T-helper 1 cell treated with Interleukin-12 subunit alpha and Interleukin-12 subunit beta and Interleukin-4 antibody, amounts not matched to agents 30 μg/mL and 1 μg/mL, for 36 hours (primary cell): ENCODE measurements around the gene CARD10.

Experiments used
- H3K27ac Mint-ChIP-seq: one replicate; pipeline ENCODE4 v1.8.0; 2021; ENCODE audit warnings: mild to moderate bottlenecking, mixed read lengths
- H3K27me3 Mint-ChIP-seq: one replicate; pipeline ENCODE4 v1.8.0; 2021; ENCODE audit warnings: low read depth, mixed read lengths
- H3K36me3 Mint-ChIP-seq: one replicate; pipeline ENCODE4 v1.8.0; 2021; ENCODE audit warnings: low read depth, mixed read lengths
- H3K4me1 Mint-ChIP-seq: one replicate; pipeline ENCODE4 v1.8.0; 2021; ENCODE audit warnings: low read depth, mixed read lengths
- H3K4me3 Mint-ChIP-seq: one replicate; pipeline ENCODE4 v1.8.0; 2021; ENCODE audit warnings: mild to moderate bottlenecking, moderate library complexity, mixed read lengths
- H3K9me3 Mint-ChIP-seq: one replicate; pipeline ENCODE4 v1.8.0; 2021; ENCODE audit warnings: mixed read lengths

CARD10 gene

GRCh38 chr22:37508431-37508992, 10.7 kb downstream of the CARD10 start:
- Mint-ChIP-seq H3K27me3 (peaks cover 4% of the 10 kb centered on the region), H3K4me3 (no peak overlapping the region), H3K27ac (no peak overlapping the region), H3K9me3 (no peaks in the 10 kb centered on the region), H3K36me3 (no peaks in the 10 kb centered on the region), H3K4me1 (no peaks in the 10 kb centered on the region)

GRCh38 chr22:37507731-37508130, 11.5 kb downstream of the CARD10 start:
- Mint-ChIP-seq H3K4me3 (no peak overlapping the region), H3K9me3 (no peaks in the 10 kb centered on the region), H3K27ac (no peak overlapping the region), H3K27me3 (peaks cover 4% of the 10 kb centered on the region), H3K36me3 (no peaks in the 10 kb centered on the region), H3K4me1 (no peaks in the 10 kb centered on the region)

- Mint-ChIP-seq H3K27me3 (no peaks in the 10 kb centered on the region), H3K36me3 (no peaks in the 10 kb centered on the region), H3K9me3 (no peaks in the 10 kb centered on the region), H3K27ac (no peak overlapping the region), H3K4me3 (no peak overlapping the region), H3K4me1 (peaks cover 8% of the 10 kb centered on the region)
Measured at GRCh38 chr22:37505989-37506388, 13.2 kb downstream of the CARD10 start.

GRCh38 chr22:37505565-37505964, 13.7 kb downstream of the CARD10 start:
- no peak overlapping the region for H3K27ac Mint-ChIP-seq
- no peaks in the 10 kb centered on the region for H3K9me3 Mint-ChIP-seq
- H3K4me1 Mint-ChIP-seq = peaks cover 10% of the 10 kb centered on the region
- H3K4me3 Mint-ChIP-seq = no peak overlapping the region
- no peaks in the 10 kb centered on the region for H3K36me3 Mint-ChIP-seq
- H3K27me3 Mint-ChIP-seq = no peaks in the 10 kb centered on the region

GRCh38 chr22:37504964-37505363, 14.3 kb downstream of the CARD10 start:
- Mint-ChIP-seq H3K4me3 (no peak overlapping the region), H3K36me3 (no peaks in the 10 kb centered on the region), H3K27ac (no peak overlapping the region), H3K9me3 (no peaks in the 10 kb centered on the region), H3K4me1 (peaks cover 10% of the 10 kb centered on the region), H3K27me3 (no peaks in the 10 kb centered on the region)

- H3K36me3 Mint-ChIP-seq = no peaks in the 10 kb centered on the region
- no peak overlapping the region for H3K4me3 Mint-ChIP-seq
- H3K4me1 Mint-ChIP-seq = peaks cover 10% of the 10 kb centered on the region
- H3K27ac Mint-ChIP-seq = no peak overlapping the region
- H3K9me3 Mint-ChIP-seq = no peaks in the 10 kb centered on the region
- peaks cover 3% of the 10 kb centered on the region for H3K27me3 Mint-ChIP-seq
Measured at GRCh38 chr22:37503850-37504249, 15.4 kb downstream of the CARD10 start.

GRCh38 chr22:37503183-37503683, 16.0 kb downstream of the CARD10 start:
- Mint-ChIP-seq H3K27ac (no peak overlapping the region), H3K27me3 (peaks cover 3% of the 10 kb centered on the region), H3K4me1 (peaks cover 10% of the 10 kb centered on the region), H3K9me3 (no peaks in the 10 kb centered on the region), H3K36me3 (no peaks in the 10 kb centered on the region), H3K4me3 (no peak overlapping the region)

- Mint-ChIP-seq H3K27ac (no peak overlapping the region), H3K27me3 (peaks cover 3% of the 10 kb centered on the region), H3K36me3 (no peaks in the 10 kb centered on the region), H3K9me3 (no peaks in the 10 kb centered on the region), H3K4me1 (peaks cover 13% of the 10 kb centered on the region), H3K4me3 (no peak overlapping the region)
Measured at GRCh38 chr22:37502342-37503182, 16.7 kb downstream of the CARD10 start.

- Mint-ChIP-seq H3K27me3 (peaks cover 3% of the 10 kb centered on the region), H3K36me3 (no peaks in the 10 kb centered on the region), H3K9me3 (no peaks in the 10 kb centered on the region), H3K4me1 (peaks cover 13% of the 10 kb centered on the region), H3K4me3 (no peak overlapping the region), H3K27ac (no peak overlapping the region)
Measured at GRCh38 chr22:37501610-37502341, 17.4 kb downstream of the CARD10 start.

GRCh38 chr22:37500745-37501609, 18.2 kb downstream of the CARD10 start:
- Mint-ChIP-seq H3K9me3 (no peaks in the 10 kb centered on the region), H3K27ac (no peak overlapping the region), H3K4me3 (no peak overlapping the region), H3K4me1 (peaks cover 13% of the 10 kb centered on the region), H3K27me3 (peaks cover 3% of the 10 kb centered on the region), H3K36me3 (no peaks in the 10 kb centered on the region)

- H3K4me3 Mint-ChIP-seq = no peak overlapping the region
- no peaks in the 10 kb centered on the region for H3K36me3 Mint-ChIP-seq
- H3K27me3 Mint-ChIP-seq = peaks cover 3% of the 10 kb centered on the region
- H3K4me1 Mint-ChIP-seq = peaks cover 13% of the 10 kb centered on the region
- no peaks in the 10 kb centered on the region for H3K9me3 Mint-ChIP-seq
- no peak overlapping the region for H3K27ac Mint-ChIP-seq
Measured at GRCh38 chr22:37499789-37500540, 19.2 kb downstream of the CARD10 start.

- Mint-ChIP-seq H3K36me3 (no peaks in the 10 kb centered on the region), H3K4me1 (peaks cover 13% of the 10 kb centered on the region), H3K4me3 (no peak overlapping the region), H3K27me3 (peaks cover 3% of the 10 kb centered on the region), H3K9me3 (no peaks in the 10 kb centered on the region), H3K27ac (no peak overlapping the region)
Measured at GRCh38 chr22:37499027-37499707, 20.0 kb downstream of the CARD10 start.

GRCh38 chr22:37498289-37498909, 20.8 kb downstream of the CARD10 start:
- no peaks in the 10 kb centered on the region for H3K36me3 Mint-ChIP-seq
- peaks cover 3% of the 10 kb centered on the region for H3K27me3 Mint-ChIP-seq

More at GRCh38 chr22:37498289-37498909, 20.8 kb downstream of the CARD10 start:
- Mint-ChIP-seq H3K27ac (no peak overlapping the region), H3K4me1 (peaks cover 15% of the 10 kb centered on the region), H3K9me3 (no peaks in the 10 kb centered on the region), H3K4me3 (no peak overlapping the region)
